ENCODE data around the gene PRKN.

Gene PRKN

DNA sequence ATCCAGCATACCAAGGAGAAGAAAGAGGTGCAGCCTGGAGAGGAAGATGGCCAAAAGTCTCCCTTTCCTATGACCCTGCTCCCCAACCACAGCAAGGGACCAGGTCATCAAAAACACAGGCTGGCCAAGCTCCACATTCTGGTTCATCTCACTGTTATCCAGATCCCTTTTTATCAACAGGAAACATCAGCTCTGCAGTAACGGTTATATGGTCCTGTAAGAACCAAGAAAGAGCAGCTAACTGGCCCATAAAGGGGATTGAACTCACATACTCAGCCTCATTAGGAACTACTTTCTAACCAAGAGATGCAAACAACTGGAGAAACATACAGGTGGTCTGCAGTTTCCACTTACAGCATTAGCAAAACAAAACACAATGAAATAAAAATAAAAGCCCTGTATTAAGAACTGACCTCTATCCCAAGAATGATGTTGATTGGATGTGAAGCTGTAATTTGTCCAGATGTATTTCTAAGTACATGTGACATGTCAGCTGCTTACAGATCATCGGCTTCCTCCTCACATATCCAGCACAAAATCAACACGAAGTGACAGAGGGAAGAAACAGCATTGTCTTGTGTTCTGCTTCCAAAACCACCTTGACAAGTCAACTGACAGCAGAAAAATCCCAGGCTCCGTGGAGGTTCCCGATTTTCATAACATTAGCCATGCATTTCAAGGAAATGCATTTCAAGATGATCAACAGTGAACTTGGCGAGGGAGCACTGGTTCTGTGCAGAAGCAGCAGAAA is 896.5 kb downstream of the PRKN start:
- no peak overlapping the region for H3K4me3 ChIP-seq (ENCODE audit: low read depth, low read length)
- no peaks in the 10 kb centered on the region for H3K4me1 ChIP-seq (ENCODE audit: control insufficient read depth, insufficient read depth, low read length)
- CTCF ChIA-PET = no interaction called here
- no peak overlapping the region for H3K27ac ChIP-seq (ENCODE audit: extremely low read depth, low read depth, low read length)
- no peaks in the 10 kb centered on the region for H3K36me3 ChIP-seq (ENCODE audit: control insufficient read depth in 2 of 2, insufficient read depth in 1 of 2, low read length in 2 of 2)
- POLR2A ChIA-PET = no interaction called here
- H3K9me3 ChIP-seq (ENCODE audit: control insufficient read depth, insufficient read depth, low read depth, low read length) = no peaks in the 10 kb centered on the region
- TF ChIP-seq, protein P1, sequence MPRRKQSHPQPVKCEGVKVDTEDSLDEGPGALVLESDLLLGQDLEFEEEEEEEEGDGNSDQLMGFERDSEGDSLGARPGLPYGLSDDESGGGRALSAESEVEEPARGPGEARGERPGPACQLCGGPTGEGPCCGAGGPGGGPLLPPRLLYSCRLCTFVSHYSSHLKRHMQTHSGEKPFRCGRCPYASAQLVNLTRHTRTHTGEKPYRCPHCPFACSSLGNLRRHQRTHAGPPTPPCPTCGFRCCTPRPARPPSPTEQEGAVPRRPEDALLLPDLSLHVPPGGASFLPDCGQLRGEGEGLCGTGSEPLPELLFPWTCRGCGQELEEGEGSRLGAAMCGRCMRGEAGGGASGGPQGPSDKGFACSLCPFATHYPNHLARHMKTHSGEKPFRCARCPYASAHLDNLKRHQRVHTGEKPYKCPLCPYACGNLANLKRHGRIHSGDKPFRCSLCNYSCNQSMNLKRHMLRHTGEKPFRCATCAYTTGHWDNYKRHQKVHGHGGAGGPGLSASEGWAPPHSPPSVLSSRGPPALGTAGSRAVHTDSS (tag by site-specific recombination; IDR thresholded peaks at IDR 0.05) = no peak
- TF ChIP-seq GLIS1 (tag by site-specific recombination; IDR thresholded peaks at IDR 0.05) = no peak

DNA sequence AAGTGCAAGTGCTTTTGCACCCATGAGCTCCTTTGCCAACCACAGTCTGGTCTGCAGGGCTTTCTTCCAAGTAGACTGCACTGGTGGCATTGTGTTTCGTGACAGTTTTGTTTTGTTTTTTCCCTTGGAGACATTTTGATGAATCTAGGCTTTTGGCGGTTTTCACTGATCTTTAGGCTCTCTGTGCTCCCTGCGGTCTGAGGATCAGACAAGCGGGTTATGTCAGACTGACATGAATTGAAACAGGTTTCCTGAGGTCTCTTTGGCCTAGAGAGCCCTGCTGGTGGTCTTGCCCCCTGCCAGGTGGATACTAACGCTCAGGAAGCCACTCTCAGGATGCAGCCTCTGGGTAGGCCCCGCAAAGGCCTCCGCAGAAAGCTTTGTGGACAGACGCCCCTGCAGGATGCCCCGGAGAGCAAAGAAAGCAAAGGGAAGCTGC is 898.3 kb downstream of the PRKN start:
- Histone ChIP-seq H3K4me1 (ENCODE audit: control insufficient read depth, insufficient read depth, low read length) (no peaks in the 10 kb centered on the region), H3K9me3 (ENCODE audit: control insufficient read depth, insufficient read depth, low read depth, low read length) (no peaks in the 10 kb centered on the region), H3K36me3 (ENCODE audit: control insufficient read depth in 2 of 2, insufficient read depth in 1 of 2, low read length in 2 of 2) (no peaks in the 10 kb centered on the region), H3K4me3 (ENCODE audit: low read depth, low read length) (no peak overlapping the region), H3K27ac (ENCODE audit: extremely low read depth, low read depth, low read length) (no peak overlapping the region)
- ChIA-PET POLR2A (no interaction called here), CTCF (no interaction called here)
- no peak for TF ChIP-seq GFI1B (tag by site-specific recombination; IDR thresholded peaks at IDR 0.05)
- no peak for TF ChIP-seq SALL2 (tag by site-specific recombination; IDR thresholded peaks at IDR 0.05; ENCODE audit: borderline replicate concordance)
- TF ChIP-seq ZIC2 (tag by site-specific recombination; IDR thresholded peaks at IDR 0.05) = peak; percentile 58
- TF ChIP-seq, protein P2, sequence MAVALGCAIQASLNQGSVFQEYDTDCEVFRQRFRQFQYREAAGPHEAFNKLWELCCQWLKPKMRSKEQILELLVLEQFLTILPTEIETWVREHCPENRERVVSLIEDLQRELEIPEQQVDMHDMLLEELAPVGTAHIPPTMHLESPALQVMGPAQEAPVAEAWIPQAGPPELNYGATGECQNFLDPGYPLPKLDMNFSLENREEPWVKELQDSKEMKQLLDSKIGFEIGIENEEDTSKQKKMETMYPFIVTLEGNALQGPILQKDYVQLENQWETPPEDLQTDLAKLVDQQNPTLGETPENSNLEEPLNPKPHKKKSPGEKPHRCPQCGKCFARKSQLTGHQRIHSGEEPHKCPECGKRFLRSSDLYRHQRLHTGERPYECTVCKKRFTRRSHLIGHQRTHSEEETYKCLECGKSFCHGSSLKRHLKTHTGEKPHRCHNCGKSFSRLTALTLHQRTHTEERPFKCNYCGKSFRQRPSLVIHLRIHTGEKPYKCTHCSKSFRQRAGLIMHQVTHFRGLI (tag by site-specific recombination; IDR thresholded peaks at IDR 0.05) = no peak

DNA sequence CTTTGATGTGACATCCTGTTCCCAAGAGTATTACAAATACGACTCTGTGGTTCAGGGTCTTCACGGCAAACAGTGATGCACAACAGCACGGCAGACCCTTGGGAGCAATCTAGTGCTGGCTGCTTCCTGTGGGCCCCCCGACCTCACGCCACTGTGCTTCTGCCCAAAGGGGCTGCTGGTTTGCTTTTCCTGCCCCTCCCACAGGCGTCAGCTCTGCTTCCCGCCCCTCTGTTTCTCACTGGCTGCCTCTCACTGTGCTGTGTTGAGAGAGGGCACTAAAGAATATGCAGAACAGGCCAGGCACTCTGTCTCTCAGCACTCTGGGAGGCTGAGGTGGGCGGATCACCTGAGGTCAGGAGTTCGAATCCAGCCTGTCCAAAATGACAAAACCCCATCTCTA is 899.2 kb downstream of the PRKN start:
- Histone ChIP-seq H3K36me3 (ENCODE audit: control insufficient read depth in 2 of 2, insufficient read depth in 1 of 2, low read length in 2 of 2) (no peaks in the 10 kb centered on the region), H3K4me3 (ENCODE audit: low read depth, low read length) (no peak overlapping the region), H3K9me3 (ENCODE audit: control insufficient read depth, insufficient read depth, low read depth, low read length) (no peaks in the 10 kb centered on the region), H3K4me1 (ENCODE audit: control insufficient read depth, insufficient read depth, low read length) (no peaks in the 10 kb centered on the region), H3K27ac (ENCODE audit: extremely low read depth, low read depth, low read length) (no peak overlapping the region)
- CTCF ChIA-PET = no interaction called here
- TF ChIP-seq, protein P3, sequence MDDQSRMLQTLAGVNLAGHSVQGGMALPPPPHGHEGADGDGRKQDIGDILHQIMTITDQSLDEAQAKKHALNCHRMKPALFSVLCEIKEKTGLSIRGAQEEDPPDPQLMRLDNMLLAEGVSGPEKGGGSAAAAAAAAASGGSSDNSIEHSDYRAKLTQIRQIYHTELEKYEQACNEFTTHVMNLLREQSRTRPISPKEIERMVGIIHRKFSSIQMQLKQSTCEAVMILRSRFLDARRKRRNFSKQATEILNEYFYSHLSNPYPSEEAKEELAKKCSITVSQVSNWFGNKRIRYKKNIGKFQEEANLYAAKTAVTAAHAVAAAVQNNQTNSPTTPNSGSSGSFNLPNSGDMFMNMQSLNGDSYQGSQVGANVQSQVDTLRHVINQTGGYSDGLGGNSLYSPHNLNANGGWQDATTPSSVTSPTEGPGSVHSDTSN (CRISPR knock-in tag; IDR thresholded peaks at IDR 0.05) = no peak
- TF ChIP-seq ZNF777 (tag by site-specific recombination; IDR thresholded peaks at IDR 0.05; ENCODE audit: borderline replicate concordance) (no peak), ZNF626 (tag by site-specific recombination; IDR thresholded peaks at IDR 0.05) (no peak), ZNF521 (tag by site-specific recombination; IDR thresholded peaks at IDR 0.05) (no peak), ZNF561 (tag by site-specific recombination; IDR thresholded peaks at IDR 0.05; ENCODE audit: borderline replicate concordance) (no peak), ZNF629 (tag by site-specific recombination; IDR thresholded peaks at IDR 0.05) (no peak), YY2 (tag by site-specific recombination; IDR thresholded peaks at IDR 0.05) (no peak), ZNF138 (tag by site-specific recombination; IDR thresholded peaks at IDR 0.05; ENCODE audit: borderline replicate concordance) (no peak), ZNF843 (tag by site-specific recombination; IDR thresholded peaks at IDR 0.05) (no peak), REPIN1 (tag by site-specific recombination; IDR thresholded peaks at IDR 0.05; ENCODE audit: low read depth) (no peak), ZNF555 (tag by site-specific recombination; conservative IDR thresholded peaks at IDR 0.05) (no peak), SP2 (tag by site-specific recombination; IDR thresholded peaks at IDR 0.05) (no peak)
- TF ChIP-seq, protein P4, sequence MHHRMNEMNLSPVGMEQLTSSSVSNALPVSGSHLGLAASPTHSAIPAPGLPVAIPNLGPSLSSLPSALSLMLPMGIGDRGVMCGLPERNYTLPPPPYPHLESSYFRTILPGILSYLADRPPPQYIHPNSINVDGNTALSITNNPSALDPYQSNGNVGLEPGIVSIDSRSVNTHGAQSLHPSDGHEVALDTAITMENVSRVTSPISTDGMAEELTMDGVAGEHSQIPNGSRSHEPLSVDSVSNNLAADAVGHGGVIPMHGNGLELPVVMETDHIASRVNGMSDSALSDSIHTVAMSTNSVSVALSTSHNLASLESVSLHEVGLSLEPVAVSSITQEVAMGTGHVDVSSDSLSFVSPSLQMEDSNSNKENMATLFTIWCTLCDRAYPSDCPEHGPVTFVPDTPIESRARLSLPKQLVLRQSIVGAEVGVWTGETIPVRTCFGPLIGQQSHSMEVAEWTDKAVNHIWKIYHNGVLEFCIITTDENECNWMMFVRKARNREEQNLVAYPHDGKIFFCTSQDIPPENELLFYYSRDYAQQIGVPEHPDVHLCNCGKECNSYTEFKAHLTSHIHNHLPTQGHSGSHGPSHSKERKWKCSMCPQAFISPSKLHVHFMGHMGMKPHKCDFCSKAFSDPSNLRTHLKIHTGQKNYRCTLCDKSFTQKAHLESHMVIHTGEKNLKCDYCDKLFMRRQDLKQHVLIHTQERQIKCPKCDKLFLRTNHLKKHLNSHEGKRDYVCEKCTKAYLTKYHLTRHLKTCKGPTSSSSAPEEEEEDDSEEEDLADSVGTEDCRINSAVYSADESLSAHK (tag by site-specific recombination; IDR thresholded peaks at IDR 0.05) = no peak
- TF ChIP-seq, protein P5, sequence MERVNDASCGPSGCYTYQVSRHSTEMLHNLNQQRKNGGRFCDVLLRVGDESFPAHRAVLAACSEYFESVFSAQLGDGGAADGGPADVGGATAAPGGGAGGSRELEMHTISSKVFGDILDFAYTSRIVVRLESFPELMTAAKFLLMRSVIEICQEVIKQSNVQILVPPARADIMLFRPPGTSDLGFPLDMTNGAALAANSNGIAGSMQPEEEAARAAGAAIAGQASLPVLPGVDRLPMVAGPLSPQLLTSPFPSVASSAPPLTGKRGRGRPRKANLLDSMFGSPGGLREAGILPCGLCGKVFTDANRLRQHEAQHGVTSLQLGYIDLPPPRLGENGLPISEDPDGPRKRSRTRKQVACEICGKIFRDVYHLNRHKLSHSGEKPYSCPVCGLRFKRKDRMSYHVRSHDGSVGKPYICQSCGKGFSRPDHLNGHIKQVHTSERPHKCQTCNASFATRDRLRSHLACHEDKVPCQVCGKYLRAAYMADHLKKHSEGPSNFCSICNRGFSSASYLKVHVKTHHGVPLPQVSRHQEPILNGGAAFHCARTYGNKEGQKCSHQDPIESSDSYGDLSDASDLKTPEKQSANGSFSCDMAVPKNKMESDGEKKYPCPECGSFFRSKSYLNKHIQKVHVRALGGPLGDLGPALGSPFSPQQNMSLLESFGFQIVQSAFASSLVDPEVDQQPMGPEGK (tag by site-specific recombination; IDR thresholded peaks at IDR 0.05) = no peak
- TF ChIP-seq, protein P6, sequence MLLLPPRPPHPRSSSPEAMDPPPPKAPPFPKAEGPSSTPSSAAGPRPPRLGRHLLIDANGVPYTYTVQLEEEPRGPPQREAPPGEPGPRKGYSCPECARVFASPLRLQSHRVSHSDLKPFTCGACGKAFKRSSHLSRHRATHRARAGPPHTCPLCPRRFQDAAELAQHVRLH (tag by site-specific recombination; IDR thresholded peaks at IDR 0.05) = no peak
- POLR2A ChIA-PET = no interaction called here
